GM12878 (cell line): ENCODE data around the gene ANKRD33B. TPM values are rescaled to one million over a fixed set of nuclear protein-coding genes. Genes with fewer than 3 reads are reported as not detected.
A peak's percentile ranks its signal among the peaks of the same experiment; 100 is the strongest.

Experiments
- ASH2L ChIP-seq: fragments of 300-600, 200-600 bp; sonication (generic); IDR thresholded peaks from 2 replicates; pipeline ENCODE4 v1.6.1; 2017; ENCODE audit warnings: low read depth, mild to moderate bottlenecking, borderline replicate concordance
- ATF7 ChIP-seq: fragments of 450-650 bp; IDR thresholded peaks from 2 replicates; pipeline ENCODE4 v1.6.1; 2016; ENCODE audit warnings: low read depth, mild to moderate bottlenecking
- BMI1 ChIP-seq: fragments of 450-650 bp; IDR thresholded peaks from 2 replicates; pipeline ENCODE4 v1.6.1; 2016; ENCODE audit warnings: mild to moderate bottlenecking, moderate library complexity, borderline replicate concordance
- CBX3 ChIP-seq: fragments of 200-600 bp; sonication (generic); IDR thresholded peaks from 2 replicates; pipeline ENCODE4 v1.6.1; 2016; ENCODE audit warnings: low read depth, borderline replicate concordance
- CHD4 ChIP-seq: fragments of 200-600 bp; sonication (generic); IDR thresholded peaks from 2 replicates; pipeline ENCODE4 v1.6.1; 2016; ENCODE audit warnings: mild to moderate bottlenecking
- CREM ChIP-seq: IDR thresholded peaks from 2 replicates; pipeline ENCODE4 v1.6.1; 2014; ENCODE audit warnings: antibody characterized with exemption, low read depth
- HDAC6 ChIP-seq: fragments of 200-600 bp; sonication (generic); IDR thresholded peaks from one replicate; pipeline ENCODE4 v1.8.0; 2017; ENCODE audit warnings: antibody characterized with exemption; ENCODE audit not compliant: unreplicated experiment
- HDGF ChIP-seq: fragments of 450-650 bp; IDR thresholded peaks from 2 replicates; pipeline ENCODE4 v1.6.1; 2016; ENCODE audit warnings: antibody characterized with exemption
- MEF2B ChIP-seq: fragments of 450-650 bp; IDR thresholded peaks from 2 replicates; pipeline ENCODE4 v1.6.1; 2018; ENCODE audit warnings: mild to moderate bottlenecking, moderate library complexity; ENCODE audit not compliant: partially characterized antibody, poor library complexity, severe bottlenecking
- MTA3 ChIP-seq: IDR thresholded peaks from 2 replicates; pipeline ENCODE4 v1.6.1; 2012; ENCODE audit warnings: low read length, inconsistent platforms, borderline replicate concordance
- NRF1 ChIP-seq: conservative IDR thresholded peaks from 2 replicates; pipeline ENCODE4 v1.6.1; 2011; ENCODE audit warnings: mild to moderate bottlenecking, low read depth, low read length, improper control_type of control experiment
- POLR2A ChIP-seq: IDR thresholded peaks from 2 replicates; pipeline ENCODE4 v1.6.1; 2011; ENCODE audit warnings: low read depth, mild to moderate bottlenecking, low read length
- POLR2AphosphoS5 ChIP-seq: IDR thresholded peaks from 2 replicates; pipeline ENCODE4 v1.6.1; 2011; ENCODE audit warnings: mild to moderate bottlenecking, low read length, inconsistent platforms
- RUNX3 ChIP-seq: IDR thresholded peaks from 2 replicates; pipeline ENCODE4 v1.6.1; 2012; ENCODE audit warnings: low read length, inconsistent platforms
- SPI1 ChIP-seq: IDR thresholded peaks from 2 replicates; pipeline ENCODE4 v1.6.1; 2011; ENCODE audit warnings: low read depth, mild to moderate bottlenecking, low read length, moderate library complexity, borderline replicate concordance; ENCODE audit not compliant: insufficient read depth
- SUPT20H ChIP-seq: IDR thresholded peaks from 2 replicates; pipeline ENCODE4 v1.6.1; 2011; ENCODE audit warnings: low read depth, mild to moderate bottlenecking, low read length, moderate library complexity, borderline replicate concordance; ENCODE audit not compliant: control insufficient read depth
- TCF3 ChIP-seq: IDR thresholded peaks from 2 replicates; pipeline ENCODE4 v1.6.1; 2012; ENCODE audit warnings: low read depth, mild to moderate bottlenecking, low read length, borderline replicate concordance; ENCODE audit not compliant: insufficient read depth
- WRNIP1 ChIP-seq: IDR thresholded peaks from 2 replicates; pipeline ENCODE4 v1.6.1; 2011; ENCODE audit warnings: low read depth, low read length, improper control_type of control experiment, borderline replicate concordance
- ZNF207 ChIP-seq: fragments of 450-650 bp; IDR thresholded peaks from 2 replicates; pipeline ENCODE4 v1.6.1; 2014; ENCODE audit warnings: antibody characterized with exemption, mild to moderate bottlenecking, borderline replicate concordance
- ZNF24 ChIP-seq: fragments of 450-650 bp; IDR thresholded peaks from 2 replicates; pipeline ENCODE4 v1.6.1; 2017; ENCODE audit warnings: antibody characterized with exemption, mild to moderate bottlenecking
- ZSCAN29 ChIP-seq: fragments of 450-650 bp; IDR thresholded peaks from 2 replicates; pipeline ENCODE4 v1.6.1; 2017; ENCODE audit warnings: mild to moderate bottlenecking, moderate library complexity
- polyA plus RNA-seq, 11 experiments: library from polyadenylated mRNA; depleted of rRNA in 4 of 11; unstranded in 6 of 11; stranded (reverse) in 5 of 11; fragments of >200 nt; fragmentation: Nextera tagmentation in 4 of 11; fragmentation: Illumina TruSeq in 1 of 11; extraction: Ambion mirVana in 4 of 11; extraction: Trizol in 1 of 11; gene quantifications; 1 replicate in 1 of 11; 2 replicates in 10 of 11; pipeline versions ENCODE4 v1.2.1 to v1.2.3, GENCODE V29; 2011 to 2016; ENCODE audit warnings: inconsistent platforms in 2 of 11, missing spikeins in 2 of 11, low read depth in 1 of 11
- total RNA-seq, 4 experiments: library from RNA; depleted of rRNA in 3 of 4; stranded (reverse); fragments of >200 nt in 3 of 4; fragmentation: Illumina TruSeq in 1 of 4; extraction: Trizol in 1 of 4; gene quantifications; 2 replicates each; pipeline versions ENCODE4 v1.2.1 to v1.2.3, GENCODE V29; 2013 to 2021
- TF ChIP-seq, protein P1 (sequence below): IDR thresholded peaks from 2 replicates; pipeline ENCODE4 v1.6.1; 2012; ENCODE audit warnings: low read depth, low read length, improper control_type of control experiment
- TF ChIP-seq, protein P2 (sequence below): fragments of 450-650 bp; IDR thresholded peaks from 2 replicates; pipeline ENCODE4 v1.6.1; 2017; ENCODE audit warnings: mild to moderate bottlenecking, low read depth, inconsistent platforms; ENCODE audit not compliant: poor library complexity, severe bottlenecking
- TF ChIP-seq, protein P3 (sequence below): fragments of 450-650 bp; IDR thresholded peaks from 2 replicates; pipeline ENCODE4 v1.6.1; 2016; ENCODE audit warnings: mild to moderate bottlenecking
- TF ChIP-seq, protein P4 (sequence below): IDR thresholded peaks from 2 replicates; pipeline ENCODE4 v1.6.1; 2012; ENCODE audit warnings: low read depth, low read length, improper control_type of control experiment

Gene ANKRD33B
- total and polyA plus RNA-seq, 10 of the 15 experiments (the other 5 are each of a cell fraction or from before 2014, with no cell fraction given) = 4.9 to 61.6 (median 15.6) TPM

DNA sequence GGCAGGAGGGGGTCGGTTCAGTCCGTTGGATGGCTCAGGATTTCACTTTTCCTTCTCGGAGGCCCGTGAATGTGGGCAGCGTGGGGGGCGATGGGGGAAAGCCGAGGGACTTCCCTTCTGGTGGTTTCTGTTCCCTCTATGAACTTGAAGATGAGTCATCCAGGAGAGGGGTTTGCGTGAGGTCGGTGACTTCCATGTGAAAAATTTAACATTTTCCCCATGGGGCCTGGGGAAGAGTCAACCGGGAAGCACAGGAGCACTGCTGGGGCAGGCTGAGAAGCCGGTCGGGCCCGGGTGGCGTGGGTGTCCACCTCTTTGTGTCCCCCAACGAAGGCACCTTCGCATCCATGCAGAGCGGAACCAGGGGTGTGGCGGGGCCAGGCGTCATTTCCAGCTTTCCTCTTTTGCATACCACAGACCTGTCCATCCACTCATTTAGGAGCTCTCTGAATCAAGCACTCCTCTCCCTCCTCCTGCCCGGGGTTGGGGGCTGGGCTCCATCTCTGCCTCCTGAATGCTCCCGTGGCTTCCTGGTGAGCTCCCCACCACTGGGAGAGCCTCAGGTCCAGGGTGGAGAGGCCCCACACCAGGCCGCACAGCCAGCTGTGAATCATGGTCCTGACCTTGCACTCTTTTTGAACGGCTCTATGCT is 68.4 kb downstream of the ANKRD33B start (continued):
- TF ChIP-seq CREM (peak; percentile 94), SUPT20H (no peak), TCF3 (peak; percentile 90), RUNX3 (no peak), ZNF24 (0 out of 2 replicates have a peak, but pooled peaks have one; percentile 71), NRF1 (no peak), POLR2AphosphoS5 (peak; percentile 62), POLR2A (peak; percentile 70), CBX3 (no peak), MEF2B (peak; percentile 97), WRNIP1 (no peak; the same call in 1 of the 2 replicates), BMI1 (peak; percentile 87), MTA3 (no peak), ZNF207 (peak; percentile 64), ATF7 (peak; percentile 94), ASH2L (no peak), HDGF (peak; percentile 36; the same call in 1 of the 2 replicates), HDAC6 (no peak), CHD4 (no peak; the same call in 1 of the 2 replicates), SPI1 (peak; percentile 97), ZSCAN29 (no peak)
- TF ChIP-seq, protein P1, sequence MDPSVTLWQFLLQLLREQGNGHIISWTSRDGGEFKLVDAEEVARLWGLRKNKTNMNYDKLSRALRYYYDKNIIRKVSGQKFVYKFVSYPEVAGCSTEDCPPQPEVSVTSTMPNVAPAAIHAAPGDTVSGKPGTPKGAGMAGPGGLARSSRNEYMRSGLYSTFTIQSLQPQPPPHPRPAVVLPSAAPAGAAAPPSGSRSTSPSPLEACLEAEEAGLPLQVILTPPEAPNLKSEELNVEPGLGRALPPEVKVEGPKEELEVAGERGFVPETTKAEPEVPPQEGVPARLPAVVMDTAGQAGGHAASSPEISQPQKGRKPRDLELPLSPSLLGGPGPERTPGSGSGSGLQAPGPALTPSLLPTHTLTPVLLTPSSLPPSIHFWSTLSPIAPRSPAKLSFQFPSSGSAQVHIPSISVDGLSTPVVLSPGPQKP = 0 out of 2 replicates have a peak, but pooled peaks have one; percentile 30
- TF ChIP-seq, protein P2, sequence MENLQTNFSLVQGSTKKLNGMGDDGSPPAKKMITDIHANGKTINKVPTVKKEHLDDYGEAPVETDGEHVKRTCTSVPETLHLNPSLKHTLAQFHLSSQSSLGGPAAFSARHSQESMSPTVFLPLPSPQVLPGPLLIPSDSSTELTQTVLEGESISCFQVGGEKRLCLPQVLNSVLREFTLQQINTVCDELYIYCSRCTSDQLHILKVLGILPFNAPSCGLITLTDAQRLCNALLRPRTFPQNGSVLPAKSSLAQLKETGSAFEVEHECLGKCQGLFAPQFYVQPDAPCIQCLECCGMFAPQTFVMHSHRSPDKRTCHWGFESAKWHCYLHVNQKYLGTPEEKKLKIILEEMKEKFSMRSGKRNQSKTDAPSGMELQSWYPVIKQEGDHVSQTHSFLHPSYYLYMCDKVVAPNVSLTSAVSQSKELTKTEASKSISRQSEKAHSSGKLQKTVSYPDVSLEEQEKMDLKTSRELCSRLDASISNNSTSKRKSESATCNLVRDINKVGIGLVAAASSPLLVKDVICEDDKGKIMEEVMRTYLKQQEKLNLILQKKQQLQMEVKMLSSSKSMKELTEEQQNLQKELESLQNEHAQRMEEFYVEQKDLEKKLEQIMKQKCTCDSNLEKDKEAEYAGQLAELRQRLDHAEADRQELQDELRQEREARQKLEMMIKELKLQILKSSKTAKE = peak; percentile 92
- TF ChIP-seq, protein P3, sequence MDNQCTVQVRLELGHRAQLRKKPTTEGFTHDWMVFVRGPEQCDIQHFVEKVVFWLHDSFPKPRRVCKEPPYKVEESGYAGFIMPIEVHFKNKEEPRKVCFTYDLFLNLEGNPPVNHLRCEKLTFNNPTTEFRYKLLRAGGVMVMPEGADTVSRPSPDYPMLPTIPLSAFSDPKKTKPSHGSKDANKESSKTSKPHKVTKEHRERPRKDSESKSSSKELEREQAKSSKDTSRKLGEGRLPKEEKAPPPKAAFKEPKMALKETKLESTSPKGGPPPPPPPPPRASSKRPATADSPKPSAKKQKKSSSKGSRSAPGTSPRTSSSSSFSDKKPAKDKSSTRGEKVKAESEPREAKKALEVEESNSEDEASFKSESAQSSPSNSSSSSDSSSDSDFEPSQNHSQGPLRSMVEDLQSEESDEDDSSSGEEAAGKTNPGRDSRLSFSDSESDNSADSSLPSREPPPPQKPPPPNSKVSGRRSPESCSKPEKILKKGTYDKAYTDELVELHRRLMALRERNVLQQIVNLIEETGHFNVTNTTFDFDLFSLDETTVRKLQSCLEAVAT = peak; percentile 78; the same call in 1 of the 2 replicates
- TF ChIP-seq, protein P4, sequence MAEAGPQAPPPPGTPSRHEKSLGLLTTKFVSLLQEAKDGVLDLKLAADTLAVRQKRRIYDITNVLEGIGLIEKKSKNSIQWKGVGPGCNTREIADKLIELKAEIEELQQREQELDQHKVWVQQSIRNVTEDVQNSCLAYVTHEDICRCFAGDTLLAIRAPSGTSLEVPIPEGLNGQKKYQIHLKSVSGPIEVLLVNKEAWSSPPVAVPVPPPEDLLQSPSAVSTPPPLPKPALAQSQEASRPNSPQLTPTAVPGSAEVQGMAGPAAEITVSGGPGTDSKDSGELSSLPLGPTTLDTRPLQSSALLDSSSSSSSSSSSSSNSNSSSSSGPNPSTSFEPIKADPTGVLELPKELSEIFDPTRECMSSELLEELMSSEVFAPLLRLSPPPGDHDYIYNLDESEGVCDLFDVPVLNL = no peak
